Middle frontal gyrus (tissue), 1 donor: ENCODE measurements around the gene CEP97.

ENCODE experiments used
- DNase-seq: peaks from one replicate; pipeline ENCODE4 v3.0.0-alpha.2; 2015; ENCODE audit warnings: low spot score; ENCODE audit errors: extremely low spot score

The CEP97 gene

DNA sequence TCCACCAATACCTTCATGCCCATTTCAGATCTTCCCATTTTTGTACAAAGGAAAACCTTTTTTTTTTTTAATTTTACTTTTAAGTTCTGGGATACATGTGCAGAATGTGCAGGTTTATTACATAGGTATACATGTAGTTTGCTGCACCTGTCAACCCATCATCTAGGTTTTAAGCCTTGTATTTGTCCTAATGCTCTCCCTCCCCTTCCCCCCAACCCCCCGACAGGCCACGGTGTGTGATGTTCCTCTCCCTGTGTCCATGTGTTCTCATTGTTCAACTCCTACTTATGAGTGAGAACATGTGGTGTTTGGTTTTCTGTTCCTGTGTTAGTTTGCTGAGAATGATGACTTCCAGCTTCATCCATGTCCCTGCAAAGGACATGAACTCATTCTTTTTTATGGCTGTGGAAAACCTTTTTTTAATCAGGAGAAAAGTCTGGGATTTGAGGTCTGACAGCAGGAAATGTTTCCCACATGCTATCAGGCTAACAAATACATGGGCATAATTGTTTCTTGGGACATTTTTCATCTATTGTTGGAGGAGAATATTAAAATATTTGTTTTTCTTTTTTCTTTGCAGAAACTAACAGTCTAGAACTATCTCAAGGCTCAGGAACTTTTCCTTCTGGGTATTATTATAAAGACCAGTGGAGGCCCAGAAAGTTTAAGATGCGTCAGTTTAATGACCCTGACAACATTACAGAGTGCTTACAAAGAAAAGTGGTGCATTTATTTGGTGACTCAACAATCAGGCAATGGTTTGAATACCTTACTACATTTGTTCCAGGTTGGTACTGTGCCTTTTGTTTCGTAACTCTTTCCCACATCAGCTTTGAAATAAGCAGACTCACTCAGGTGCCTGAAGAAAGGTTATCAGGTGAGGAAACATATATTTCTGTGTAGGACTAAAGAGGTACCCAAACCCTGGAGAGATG, 92.1 kb downstream of the CEP97 start:
- no peak for DNase-seq

DNA sequence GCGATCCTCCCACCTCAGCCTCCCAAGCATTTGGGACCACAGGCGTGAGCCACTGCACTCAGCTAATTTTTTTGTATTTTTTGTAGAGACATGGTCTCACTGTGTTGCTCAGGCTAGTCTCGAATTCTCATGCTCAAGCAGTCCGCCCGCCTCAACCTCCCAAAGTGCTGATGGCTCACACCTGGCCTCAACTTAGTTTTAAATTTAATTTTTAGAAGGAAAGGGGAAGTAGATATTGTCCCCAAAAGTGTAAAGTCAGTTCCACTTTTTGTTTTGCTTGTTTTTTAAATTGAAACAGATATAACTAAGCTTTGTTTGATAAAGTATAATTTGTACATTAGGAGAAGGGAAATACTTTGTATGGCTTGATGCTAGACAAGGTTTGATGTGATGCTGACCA, 93.6 kb downstream of the CEP97 start:
- DNase-seq: no peak

DNA sequence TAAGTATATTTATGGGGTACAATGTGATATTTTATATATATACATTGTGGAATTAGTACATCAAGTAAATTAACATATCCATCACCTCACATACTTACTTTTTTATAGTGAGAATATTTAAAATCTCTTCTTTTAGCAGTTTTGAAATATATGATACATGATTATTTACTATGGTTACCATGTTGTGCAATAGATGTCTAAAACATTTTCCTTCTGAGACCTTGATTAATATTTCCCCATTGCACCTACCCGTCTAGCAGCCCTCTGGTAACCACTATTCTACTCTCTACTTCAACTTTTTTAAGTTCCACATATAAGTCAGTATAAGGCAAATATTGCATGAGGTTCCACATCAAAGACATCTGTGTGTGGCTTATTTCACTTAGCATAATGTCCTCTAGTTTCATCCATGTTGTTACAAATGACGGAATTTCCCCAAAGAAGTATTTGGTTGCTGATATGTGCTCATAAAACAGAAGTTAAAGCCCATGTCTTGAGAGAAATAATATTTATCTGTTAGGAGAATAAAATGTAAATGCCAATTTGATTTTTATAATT, 95.3 kb downstream of the CEP97 start:
- no peak for DNase-seq
